RWPE1 (cell line): ENCODE results near the gene SLC39A10.

Source experiments
- CTCF ChIA-PET: fragments of 350-600 bp; sonication (Branson Sonifier 250); formaldehyde crosslinking; extraction: SDS; loops from one replicate; lab custom pipeline; 2021; lab: Yijun Ruan, JAX
- POLR2A ChIA-PET: fragments of 400-600 bp; formaldehyde crosslinking; extraction: SDS; loops from one replicate; lab custom pipeline; 2020; ENCODE audit warnings: antibody characterized with exemption; ENCODE audit not compliant: low non-redundant PET; lab: Yijun Ruan, JAX
- DNase-seq: peaks from one replicate; pipeline ENCODE4 v3.0.0; 2012; ENCODE audit warnings: low spot score
- H3K27ac ChIP-seq: fragments of 450-650 bp; 2 replicates; pipeline ENCODE4 v1.5.1; 2017
- TF ChIP-seq, protein P1 (sequence below): fragments of 450-650 bp; conservative IDR thresholded peaks from 2 replicates; pipeline ENCODE4 v1.5.1; 2017; ENCODE audit warnings: low read depth, mild to moderate bottlenecking

Gene SLC39A10

DNA sequence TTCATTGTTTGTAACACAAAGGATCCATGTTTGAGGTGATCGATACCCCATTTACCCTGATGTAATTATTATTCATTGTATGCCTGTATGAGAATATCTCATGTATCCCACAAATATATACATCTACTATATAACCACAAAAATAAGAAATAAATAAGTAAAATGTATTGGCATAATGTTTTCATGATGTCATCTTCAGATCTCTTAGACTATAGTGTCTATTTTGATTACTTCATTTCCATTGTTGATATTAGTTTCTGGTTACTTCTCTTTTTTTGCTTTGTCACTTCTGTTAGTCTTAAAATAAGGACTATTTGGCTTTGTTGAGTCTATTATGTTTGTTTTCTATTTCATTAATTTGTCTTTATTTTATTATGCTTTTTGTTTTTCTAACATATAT is 109.7 kb downstream of the SLC39A10 start:
- ChIA-PET POLR2A (no interaction called here), CTCF (interaction anchor here (0.7 kb wide), 3 partner anchors 9 to 395 kb away, joined by 3 to 6 read pairs (median 5); no protein-coding TSS in a partner anchor)
- H3K27ac ChIP-seq, result no peak overlapping the region
- DNase-seq, result no peak
- TF ChIP-seq, protein P1, sequence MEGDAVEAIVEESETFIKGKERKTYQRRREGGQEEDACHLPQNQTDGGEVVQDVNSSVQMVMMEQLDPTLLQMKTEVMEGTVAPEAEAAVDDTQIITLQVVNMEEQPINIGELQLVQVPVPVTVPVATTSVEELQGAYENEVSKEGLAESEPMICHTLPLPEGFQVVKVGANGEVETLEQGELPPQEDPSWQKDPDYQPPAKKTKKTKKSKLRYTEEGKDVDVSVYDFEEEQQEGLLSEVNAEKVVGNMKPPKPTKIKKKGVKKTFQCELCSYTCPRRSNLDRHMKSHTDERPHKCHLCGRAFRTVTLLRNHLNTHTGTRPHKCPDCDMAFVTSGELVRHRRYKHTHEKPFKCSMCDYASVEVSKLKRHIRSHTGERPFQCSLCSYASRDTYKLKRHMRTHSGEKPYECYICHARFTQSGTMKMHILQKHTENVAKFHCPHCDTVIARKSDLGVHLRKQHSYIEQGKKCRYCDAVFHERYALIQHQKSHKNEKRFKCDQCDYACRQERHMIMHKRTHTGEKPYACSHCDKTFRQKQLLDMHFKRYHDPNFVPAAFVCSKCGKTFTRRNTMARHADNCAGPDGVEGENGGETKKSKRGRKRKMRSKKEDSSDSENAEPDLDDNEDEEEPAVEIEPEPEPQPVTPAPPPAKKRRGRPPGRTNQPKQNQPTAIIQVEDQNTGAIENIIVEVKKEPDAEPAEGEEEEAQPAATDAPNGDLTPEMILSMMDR, result no peak

DNA sequence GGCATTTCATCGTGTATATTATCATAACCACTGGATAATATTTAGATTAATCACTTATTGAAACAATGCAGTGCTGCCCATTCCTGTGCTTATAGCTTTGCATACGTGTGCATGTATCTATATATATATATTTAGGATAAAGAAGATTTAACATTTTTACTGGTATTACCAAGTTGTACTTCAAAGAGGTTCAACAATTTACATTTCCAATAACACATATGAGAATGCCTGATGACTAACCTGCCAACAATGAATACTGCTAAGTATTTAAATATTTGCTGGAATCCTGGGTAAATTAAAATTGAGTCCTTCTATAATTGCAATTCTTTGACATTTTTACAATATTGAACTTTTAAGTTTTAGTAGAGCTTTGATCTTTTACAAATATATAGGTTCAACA is 111.4 kb downstream of the SLC39A10 start:
- POLR2A ChIA-PET, result no interaction called here
- CTCF ChIA-PET, result no interaction called here
- TF ChIP-seq, protein P1, result no peak
- no peak overlapping the region for H3K27ac ChIP-seq
- DNase-seq, result no peak

DNA sequence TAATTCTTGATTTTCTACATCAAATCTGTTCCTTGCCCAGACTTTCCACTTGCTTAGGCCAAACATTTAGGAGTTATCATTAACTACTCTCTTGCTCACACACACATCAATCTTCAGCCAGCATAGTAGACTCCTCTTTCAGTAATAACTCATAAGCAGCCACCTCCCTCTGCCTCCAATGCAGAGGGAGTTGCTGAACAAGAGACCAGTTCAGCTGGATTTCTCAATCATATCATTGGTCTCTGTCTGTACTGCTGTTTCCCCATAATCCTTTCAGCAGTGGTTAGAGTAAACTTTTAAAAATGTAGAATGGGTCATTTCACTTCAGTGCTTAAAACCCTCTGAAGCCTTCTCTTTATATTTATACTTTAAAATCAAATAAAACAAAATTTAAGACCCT is 112.9 kb downstream of the SLC39A10 start:
- POLR2A ChIA-PET, result no interaction called here
- TF ChIP-seq, protein P1, result no peak
- DNase-seq, result no peak
- no peak overlapping the region for H3K27ac ChIP-seq
- CTCF ChIA-PET, result interaction anchor here (0.6 kb wide), 1 partner anchor 71 kb away, joined by 4 read pairs; no protein-coding TSS in a partner anchor

DNA sequence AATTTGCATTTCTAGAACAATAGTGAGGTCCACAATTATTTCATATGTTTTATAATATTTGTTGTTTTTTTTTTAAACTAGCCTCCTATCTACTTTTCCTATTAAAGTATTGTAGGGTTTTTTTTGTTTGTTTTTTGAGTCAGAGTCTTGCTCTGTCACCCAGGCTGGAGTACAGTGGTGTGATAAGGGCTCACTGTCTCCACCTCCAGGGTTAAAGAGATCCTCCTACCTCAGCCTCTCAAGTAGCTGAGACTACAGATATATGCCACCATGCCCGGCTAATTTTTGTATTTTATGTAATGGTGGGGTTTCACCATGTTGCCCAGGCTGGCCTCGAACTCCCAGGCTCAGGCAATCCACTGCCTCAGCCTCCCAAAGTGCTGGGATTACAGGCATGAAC is 122.5 kb downstream of the SLC39A10 start:
- DNase-seq, result no peak
- TF ChIP-seq, protein P1, result no peak
- POLR2A ChIA-PET, result interaction anchor here (0.8 kb wide), 1 partner anchor 12 kb away, joined by 6 read pairs; no protein-coding TSS in a partner anchor
- no peak overlapping the region for H3K27ac ChIP-seq
- CTCF ChIA-PET, result no interaction called here

DNA sequence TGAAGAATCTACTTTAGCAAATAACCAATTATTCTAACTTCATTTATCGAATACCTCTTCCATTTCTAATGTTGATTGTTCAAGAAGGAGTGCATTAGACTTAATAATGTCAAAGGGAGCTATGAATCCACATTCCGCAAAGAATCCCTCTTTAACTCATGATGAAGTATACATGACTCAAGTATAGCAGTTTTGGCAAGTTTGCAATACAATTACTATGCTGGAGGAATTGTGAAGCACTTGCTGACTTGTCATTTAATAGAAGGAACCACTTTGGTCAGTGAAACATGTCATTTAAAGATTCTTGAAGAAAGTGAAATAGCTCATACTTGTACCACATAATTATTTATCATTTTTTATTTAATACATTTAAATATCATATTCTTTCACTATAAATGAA is 125.1 kb downstream of the SLC39A10 start:
- POLR2A ChIA-PET, result no interaction called here
- TF ChIP-seq, protein P1, result no peak
- CTCF ChIA-PET, result interaction anchor here (0.7 kb wide), 1 partner anchor 223 kb away, joined by 3 read pairs; no protein-coding TSS in a partner anchor

More for the DNA sequence above, 125.1 kb downstream of the SLC39A10 start:
- H3K27ac ChIP-seq, result no peak overlapping the region
- no peak for DNase-seq
